ENCODE data around the gene APC. TPM values are rescaled to one million over a fixed set of nuclear protein-coding genes. Genes with fewer than 3 reads are reported as not detected.

The APC gene
- total RNA-seq, 6 donors from 2014 or later = 38.4 to 95.3 (median 71.6) TPM

DNA sequence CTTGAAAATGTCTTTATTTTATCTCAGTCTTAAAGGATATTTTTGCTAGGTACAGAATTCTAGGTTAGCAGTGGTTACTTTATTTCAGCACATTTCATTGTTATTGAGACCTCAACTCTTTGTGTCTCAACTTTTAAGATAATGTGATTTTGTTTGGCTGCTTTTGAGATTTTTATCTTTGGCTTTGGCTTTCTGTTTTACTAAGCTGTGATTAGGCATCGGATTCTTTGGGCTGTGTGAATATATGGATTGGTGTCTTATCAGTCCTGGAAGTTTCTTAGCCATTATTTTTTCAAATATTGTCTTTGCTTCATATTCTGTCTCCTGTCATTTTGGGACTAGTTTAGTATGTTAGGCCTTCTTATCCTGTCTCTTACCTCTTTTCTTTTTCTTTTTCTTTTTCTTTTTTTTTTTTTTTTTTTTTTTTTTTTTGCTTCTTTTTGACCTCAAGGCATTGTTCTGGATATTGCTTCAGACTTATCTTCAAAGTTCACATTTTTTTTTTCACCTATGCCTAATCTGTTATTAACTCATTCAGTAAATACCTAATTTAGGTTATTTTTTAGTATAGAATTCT lies 20.1 kb upstream of the APC start:
- Histone ChIP-seq H3K27me3 (no peaks in the 10 kb centered on the region), H3K9me3 (no peaks in the 10 kb centered on the region), H3K27ac (no peak overlapping the region), H3K4me1 (peaks cover 0 to 14% (median 2%) of the 10 kb centered on the region in 4 donors), H3K4me3 (no peak overlapping the region), H3K36me3 (no peaks in the 10 kb centered on the region)
- DNase-seq (no peak), ATAC-seq (ENCODE audit: low FRiP score in 2 of 2) (no peak)
- 63 to 68% methylated on average over 1 of the region's 1 CpG for WGBS, 2 donors
- no peak for TF ChIP-seq POLR2AphosphoS5 (IDR thresholded peaks at IDR 0.05)
- no peak for TF ChIP-seq POLR2A (IDR thresholded peaks at IDR 0.05)
- TF ChIP-seq EP300 (IDR thresholded peaks at IDR 0.05) = no peak
- TF ChIP-seq, protein P1, sequence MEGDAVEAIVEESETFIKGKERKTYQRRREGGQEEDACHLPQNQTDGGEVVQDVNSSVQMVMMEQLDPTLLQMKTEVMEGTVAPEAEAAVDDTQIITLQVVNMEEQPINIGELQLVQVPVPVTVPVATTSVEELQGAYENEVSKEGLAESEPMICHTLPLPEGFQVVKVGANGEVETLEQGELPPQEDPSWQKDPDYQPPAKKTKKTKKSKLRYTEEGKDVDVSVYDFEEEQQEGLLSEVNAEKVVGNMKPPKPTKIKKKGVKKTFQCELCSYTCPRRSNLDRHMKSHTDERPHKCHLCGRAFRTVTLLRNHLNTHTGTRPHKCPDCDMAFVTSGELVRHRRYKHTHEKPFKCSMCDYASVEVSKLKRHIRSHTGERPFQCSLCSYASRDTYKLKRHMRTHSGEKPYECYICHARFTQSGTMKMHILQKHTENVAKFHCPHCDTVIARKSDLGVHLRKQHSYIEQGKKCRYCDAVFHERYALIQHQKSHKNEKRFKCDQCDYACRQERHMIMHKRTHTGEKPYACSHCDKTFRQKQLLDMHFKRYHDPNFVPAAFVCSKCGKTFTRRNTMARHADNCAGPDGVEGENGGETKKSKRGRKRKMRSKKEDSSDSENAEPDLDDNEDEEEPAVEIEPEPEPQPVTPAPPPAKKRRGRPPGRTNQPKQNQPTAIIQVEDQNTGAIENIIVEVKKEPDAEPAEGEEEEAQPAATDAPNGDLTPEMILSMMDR (IDR thresholded peaks at IDR 0.05) = no peak

DNA sequence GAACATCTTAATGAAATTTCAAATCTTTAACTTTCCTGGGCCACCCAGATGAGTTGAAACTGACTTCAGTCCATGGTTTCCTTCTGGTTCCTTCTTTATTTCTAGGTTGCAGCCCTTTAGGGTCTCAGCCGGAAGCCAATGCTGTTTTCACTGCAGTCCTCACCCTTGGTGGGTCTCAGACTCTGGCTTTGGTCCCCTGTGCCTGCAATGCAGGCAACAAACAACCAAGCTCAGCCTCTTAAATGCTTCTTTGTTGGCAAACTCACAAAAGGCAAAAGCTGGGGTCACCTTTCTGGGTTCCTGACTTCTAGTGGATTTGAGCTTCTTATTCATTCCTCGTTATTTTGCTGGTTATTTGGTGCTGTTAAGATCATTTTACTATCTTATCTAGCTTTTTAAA lies 19.3 kb upstream of the APC start:
- no peak for ATAC-seq (ENCODE audit: low FRiP score in 2 of 2)
- Histone ChIP-seq H3K36me3 (no peaks in the 10 kb centered on the region), H3K4me3 (no peak overlapping the region), H3K9me3 (no peaks in the 10 kb centered on the region), H3K27ac (no peak overlapping the region), H3K27me3 (no peaks in the 10 kb centered on the region), H3K4me1 (peaks cover 0 to 6% (median 4%) of the 10 kb centered on the region in 4 donors)
- no peak for DNase-seq
- 85 to 89% methylated on average over 2 of the region's 2 CpGs for WGBS, 2 donors
- TF ChIP-seq EP300 (IDR thresholded peaks at IDR 0.05) = no peak
- TF ChIP-seq, protein P1 (IDR thresholded peaks at IDR 0.05) = no peak
- TF ChIP-seq POLR2AphosphoS5 (IDR thresholded peaks at IDR 0.05) = no peak
- TF ChIP-seq POLR2A (IDR thresholded peaks at IDR 0.05) = no peak

DNA sequence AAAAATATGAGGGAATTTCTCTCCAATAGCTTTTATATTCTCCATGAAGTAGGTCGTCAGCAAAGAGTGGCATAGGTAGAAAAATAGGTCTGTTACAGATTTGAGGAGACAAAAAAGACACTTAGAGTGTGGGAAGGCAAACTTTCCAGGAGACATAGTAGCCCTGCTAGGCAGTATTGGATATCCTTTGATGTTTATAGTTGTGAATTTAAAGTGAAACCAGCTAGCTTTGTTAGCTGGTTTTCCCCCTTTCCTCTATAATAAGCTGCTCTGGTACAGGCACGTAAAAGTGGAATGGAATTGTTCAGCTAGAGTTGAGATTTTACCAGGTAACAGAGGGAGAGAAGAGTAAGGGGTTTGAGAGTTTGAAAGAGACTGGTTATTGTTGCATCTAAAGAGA lies 17.1 kb upstream of the APC start:
- WGBS, 2 donors = 87% methylated on average over 2 of the region's 2 CpGs
- H3K27ac ChIP-seq = no peak overlapping the region
- H3K4me3 ChIP-seq = no peak overlapping the region
- no peaks in the 10 kb centered on the region for H3K9me3 ChIP-seq
- ATAC-seq (ENCODE audit: low FRiP score in 2 of 2) (no peak), DNase-seq (no peak)
- no peaks in the 10 kb centered on the region for H3K27me3 ChIP-seq
- H3K36me3 ChIP-seq = no peaks in the 10 kb centered on the region
- H3K4me1 ChIP-seq = peaks cover 0 to 6% (median 2%) of the 10 kb centered on the region in 4 donors
- TF ChIP-seq POLR2A (IDR thresholded peaks at IDR 0.05) = no peak
- no peak for TF ChIP-seq EP300 (IDR thresholded peaks at IDR 0.05)
- TF ChIP-seq POLR2AphosphoS5 (IDR thresholded peaks at IDR 0.05) = no peak
- TF ChIP-seq, protein P1 (IDR thresholded peaks at IDR 0.05) = no peak

DNA sequence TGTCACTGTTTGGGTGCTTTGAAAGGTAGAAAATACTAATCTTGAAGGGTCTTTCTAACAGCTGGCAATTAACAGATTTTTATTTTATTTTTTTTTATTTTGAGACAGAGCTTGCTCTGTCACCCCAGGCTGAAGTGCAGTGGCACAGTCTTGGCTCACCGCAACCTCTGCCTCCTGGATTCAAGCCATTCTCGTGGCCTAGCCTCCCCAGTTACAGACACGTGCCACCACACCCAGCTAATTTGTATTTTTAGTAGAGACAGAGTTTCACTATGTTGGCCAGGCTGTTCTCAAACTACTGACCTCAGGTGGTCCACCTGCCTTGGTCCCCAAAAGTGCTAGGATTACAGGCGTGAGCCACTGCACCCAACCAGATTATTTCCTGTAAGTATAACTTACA lies 12.8 kb upstream of the APC start:
- H3K36me3 ChIP-seq = no peaks in the 10 kb centered on the region
- no peaks in the 10 kb centered on the region for H3K27me3 ChIP-seq
- no peak overlapping the region for H3K4me3 ChIP-seq
- H3K4me1 ChIP-seq = peaks cover 0 to 6% (median 0%) of the 10 kb centered on the region in 4 donors
- no peaks in the 10 kb centered on the region for H3K9me3 ChIP-seq
- ATAC-seq (ENCODE audit: low FRiP score in 2 of 2) (no peak), DNase-seq (no peak)
- 82 to 83% methylated on average over 4 of the region's 4 CpGs for WGBS, 2 donors
- H3K27ac ChIP-seq = no peak overlapping the region
- TF ChIP-seq EP300 (IDR thresholded peaks at IDR 0.05) = no peak

DNA sequence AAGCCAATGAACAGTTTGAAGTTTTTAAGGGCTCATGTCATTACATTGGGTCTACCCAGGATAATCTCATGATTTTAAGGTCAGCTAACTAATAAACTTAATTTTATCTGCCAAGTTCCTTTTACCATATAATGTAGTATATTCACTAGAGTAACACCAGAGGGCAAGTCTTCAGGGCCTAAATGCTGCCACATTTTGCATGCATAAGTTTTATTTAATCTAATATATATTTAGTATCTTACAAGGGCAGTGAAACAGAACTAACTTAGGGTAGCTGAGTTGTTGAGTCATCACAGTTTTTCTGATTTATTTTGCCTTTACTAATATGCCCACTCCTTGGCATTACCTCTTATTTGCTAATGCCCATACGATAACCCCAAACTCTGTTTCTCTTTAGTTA lies 8.1 kb upstream of the APC start:
- no peak overlapping the region for H3K27ac ChIP-seq
- TF ChIP-seq, protein P1 (IDR thresholded peaks at IDR 0.05) = no peak
- TF ChIP-seq POLR2AphosphoS5 (IDR thresholded peaks at IDR 0.05) = no peak
- TF ChIP-seq POLR2A (IDR thresholded peaks at IDR 0.05) = no peak
- TF ChIP-seq EP300 (IDR thresholded peaks at IDR 0.05) = no peak
- no peak overlapping the region for H3K4me3 ChIP-seq
- no peaks in the 10 kb centered on the region for H3K36me3 ChIP-seq
- DNase-seq (no peak), ATAC-seq (ENCODE audit: low FRiP score in 2 of 2) (no peak)
- H3K9me3 ChIP-seq = no peaks in the 10 kb centered on the region
- WGBS, 2 donors = 98 to 100% methylated on average over 1 of the region's 1 CpG
- no peaks in the 10 kb centered on the region for H3K27me3 ChIP-seq
- H3K4me1 ChIP-seq = peaks cover 0 to 3% (median 0%) of the 10 kb centered on the region in 4 donors

Measured in upper lobe of left lung (tissue), 6 donors.